IMR-90 (cell line): ENCODE data around the gene EHMT1.

Experiments
- BHLHE40 ChIP-seq: fragments of 150-350 bp; IDR thresholded peaks from 2 replicates; pipeline ENCODE4 v1.6.1; 2016; ENCODE audit warnings: mild to moderate bottlenecking, low read depth, low read length
- RCOR1 ChIP-seq: IDR thresholded peaks from 2 replicates; pipeline ENCODE4 v1.6.1; 2012; ENCODE audit warnings: mild to moderate bottlenecking, low read length, improper control_type of control experiment; ENCODE audit not compliant: insufficient replicate concordance

DNA sequence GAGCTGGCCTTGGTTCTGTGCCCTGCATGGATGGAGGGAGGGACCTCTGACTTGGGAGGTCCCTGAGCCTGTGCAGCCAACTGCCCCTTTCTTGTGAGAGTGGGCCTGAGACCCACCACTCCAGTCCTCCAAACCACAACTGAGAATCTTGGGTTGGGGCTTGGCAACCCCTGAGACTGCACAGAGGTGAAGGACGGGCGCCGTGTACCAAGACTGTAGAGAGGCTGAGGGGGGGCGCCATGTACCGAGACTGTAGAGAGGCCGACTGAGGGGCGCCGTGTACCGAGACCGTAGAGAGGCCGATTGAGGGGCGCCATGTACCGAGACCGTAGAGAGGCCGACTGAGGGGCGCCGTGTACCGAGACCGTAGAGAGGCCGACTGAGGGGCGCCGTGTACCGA is 199.5 kb downstream of the EHMT1 start:
- TF ChIP-seq BHLHE40 = no peak
- TF ChIP-seq RCOR1 = no peak
